Naive thymus-derived CD4-positive, alpha-beta T cell (primary cell): Measurements from ENCODE around the gene GJB5. TPM values are rescaled to one million over a fixed set of nuclear protein-coding genes. Genes with fewer than 3 reads are reported as not detected.

Source experiments
- ATAC-seq: fragments of 150-1000 bp; cut with Tn5 transposase; 2 replicates; pipeline ENCODE4 v1.10.0; 2021; ENCODE audit warnings: mild to moderate bottlenecking, moderate library complexity
- CTCF ChIA-PET: fragments of 350-600 bp; sonication (Branson Sonifier 250); formaldehyde crosslinking; loops from one replicate; lab custom pipeline; 2021; ENCODE audit warnings: antibody characterized with exemption; lab: Charles Lee
- POLR2A ChIA-PET: fragments of 350-600 bp; sonication (Branson Sonifier 250); formaldehyde crosslinking; loops from one replicate; lab custom pipeline; 2021; ENCODE audit warnings: antibody characterized with exemption, inconsistent platforms; lab: Charles Lee
- DNase-seq, 9 donors: peaks; one replicate each; pipeline versions ENCODE4 v3.0.0 to v3.0.0-alpha.2; 2020 to 2022; ENCODE audit warnings: mixed read lengths in 1 of 9
- H3K27ac ChIP-seq: one replicate; pipeline ENCODE4 v1.7.0; 2013; ENCODE audit warnings: mild to moderate bottlenecking, low read depth, low read length, moderate library complexity
- H3K27me3 ChIP-seq, 2 donors: one replicate each; pipeline ENCODE4 v1.7.0; 2013; ENCODE audit warnings: low read length in 2 of 2, mild to moderate bottlenecking in 2 of 2, moderate library complexity in 2 of 2; ENCODE audit not compliant: control insufficient read depth in 2 of 2, insufficient read depth in 2 of 2
- H3K36me3 ChIP-seq, 3 experiments: 1 replicate in 2 of 3; 2 replicates in 1 of 3; pipeline ENCODE4 v1.7.0; 2013; ENCODE audit warnings: low read length in 3 of 3, mild to moderate bottlenecking in 3 of 3, moderate library complexity in 1 of 3; ENCODE audit not compliant: insufficient read depth in 3 of 3, control insufficient read depth in 2 of 3
- H3K4me1 ChIP-seq, 2 donors: one replicate each; pipeline ENCODE4 v1.7.0; 2013; ENCODE audit warnings: low read length in 2 of 2, mild to moderate bottlenecking in 2 of 2, moderate library complexity in 1 of 2; ENCODE audit not compliant: control insufficient read depth in 2 of 2, insufficient read depth in 2 of 2
- H3K4me3 ChIP-seq: 2 replicates; pipeline ENCODE4 v1.7.0; 2013; ENCODE audit warnings: mild to moderate bottlenecking, low read length
- H3K9me3 ChIP-seq, 3 experiments: 1 replicate in 2 of 3; 2 replicates in 1 of 3; pipeline ENCODE4 v1.7.0; 2013; ENCODE audit warnings: low read length in 3 of 3; ENCODE audit not compliant: control insufficient read depth in 2 of 3
- H3K27ac Mint-ChIP-seq, 9 donors: one replicate each; pipeline ENCODE4 v1.8.0; 2020 to 2022; ENCODE audit warnings: mixed read lengths in 9 of 9, mild to moderate bottlenecking in 8 of 9, moderate library complexity in 5 of 9, inconsistent platforms in 2 of 9
- H3K27me3 Mint-ChIP-seq, 5 donors: one replicate each; pipeline ENCODE4 v1.8.0; 2021 to 2022; ENCODE audit warnings: mixed read lengths in 5 of 5, mild to moderate bottlenecking in 1 of 5
- H3K36me3 Mint-ChIP-seq, 5 donors: one replicate each; pipeline ENCODE4 v1.8.0; 2020 to 2022; ENCODE audit warnings: mixed read lengths in 5 of 5, mild to moderate bottlenecking in 3 of 5, inconsistent platforms in 1 of 5
- H3K4me1 Mint-ChIP-seq, 7 donors: one replicate each; pipeline ENCODE4 v1.8.0; 2020 to 2022; ENCODE audit warnings: mixed read lengths in 7 of 7, mild to moderate bottlenecking in 3 of 7, inconsistent platforms in 1 of 7
- H3K4me3 Mint-ChIP-seq, 10 donors: one replicate each; pipeline ENCODE4 v1.8.0; 2020 to 2022; ENCODE audit warnings: mild to moderate bottlenecking in 10 of 10, mixed read lengths in 10 of 10, moderate library complexity in 6 of 10, inconsistent platforms in 2 of 10
- H3K9me3 Mint-ChIP-seq, 11 donors: one replicate each; pipeline ENCODE4 v1.8.0; 2020 to 2022; ENCODE audit warnings: mixed read lengths in 11 of 11, mild to moderate bottlenecking in 4 of 11, inconsistent platforms in 1 of 11, moderate library complexity in 1 of 11
- intact Hi-C, 2 donors: fragments of 100-400 bp; cut with micrococcal nuclease; formaldehyde crosslinking; loops; one replicate each; pipeline ENCODE4 v1.15.1; 2023
- polyA plus RNA-seq, 2 donors: library from polyadenylated mRNA; unstranded; fragments of 300-500 nt; fragmentation: Illumina TruSeq; gene quantifications; one replicate each; pipeline ENCODE4 v1.2.3, GENCODE V29; 2021
- total RNA-seq, 6 experiments: library from RNA in 5 of 6; stranded (reverse) in 5 of 6; gene quantifications; 1 replicate in 5 of 6; 2 replicates in 1 of 6; pipeline ENCODE4 v1.2.3 and lab custom pipeline; 2021 to 2026

Gene GJB5
- total and polyA plus RNA-seq, 7 experiments from 2014 or later = not detected

GRCh38 chr1:34778381-34778780, 23.5 kb downstream of the GJB5 start:
- H3K27me3 ChIP-seq = no peaks in the 10 kb centered on the region
- H3K9me3 Mint-ChIP-seq = no peaks in the 10 kb centered on the region

GRCh38 chr1:34779005-34779404, 24.2 kb downstream of the GJB5 start:
- no peak overlapping the region for H3K4me3 Mint-ChIP-seq
- H3K27me3 Mint-ChIP-seq = peaks cover 44 to 52% (median 52%) of the 10 kb centered on the region in 5 donors
- no peak overlapping the region for H3K4me3 ChIP-seq
- no peak overlapping the region for H3K27ac ChIP-seq
- ATAC-seq (no peak), DNase-seq (no peak)
- no peak overlapping the region for H3K27ac Mint-ChIP-seq
- H3K9me3 Mint-ChIP-seq = no peaks in the 10 kb centered on the region
- no peaks in the 10 kb centered on the region for H3K36me3 ChIP-seq
- no peaks in the 10 kb centered on the region for H3K27me3 ChIP-seq
- no peaks in the 10 kb centered on the region for H3K4me1 ChIP-seq
- ChIA-PET CTCF (no interaction called here), POLR2A (no interaction called here)
- H3K4me1 Mint-ChIP-seq = peaks cover 0 to 4% (median 0%) of the 10 kb centered on the region in 7 donors
- H3K36me3 Mint-ChIP-seq = no peaks in the 10 kb centered on the region
- H3K9me3 ChIP-seq = no peaks in the 10 kb centered on the region
- intact Hi-C loops = no loop called here

More at GRCh38 chr1:34778381-34778780, 23.5 kb downstream of the GJB5 start:
- Mint-ChIP-seq H3K27me3 (peaks cover 42 to 50% (median 48%) of the 10 kb centered on the region in 5 donors), H3K27ac (no peak overlapping the region), H3K4me3 (no peak overlapping the region), H3K36me3 (no peaks in the 10 kb centered on the region), H3K4me1 (peaks cover 0 to 4% (median 0%) of the 10 kb centered on the region in 7 donors)
- Histone ChIP-seq H3K36me3 (no peaks in the 10 kb centered on the region), H3K4me1 (no peaks in the 10 kb centered on the region), H3K4me3 (no peak overlapping the region), H3K27ac (no peak overlapping the region), H3K9me3 (no peaks in the 10 kb centered on the region)
- POLR2A ChIA-PET = no interaction called here
- CTCF ChIA-PET = no interaction called here
- ATAC-seq (no peak), DNase-seq (no peak)
- intact Hi-C loops = no loop called here

- POLR2A ChIA-PET = no interaction called here
- H3K4me1 Mint-ChIP-seq = peaks cover 0 to 4% (median 0%) of the 10 kb centered on the region in 7 donors
- H3K4me3 Mint-ChIP-seq = peak overlapping the region in 1 of 10 donors; percentile 27
- no peak overlapping the region for H3K27ac Mint-ChIP-seq
- no peaks in the 10 kb centered on the region for H3K27me3 ChIP-seq
- peaks cover 46 to 57% (median 52%) of the 10 kb centered on the region in 5 donors for H3K27me3 Mint-ChIP-seq
- no peaks in the 10 kb centered on the region for H3K9me3 Mint-ChIP-seq
- H3K36me3 Mint-ChIP-seq = no peaks in the 10 kb centered on the region
- ATAC-seq = no peak
- no peaks in the 10 kb centered on the region for H3K36me3 ChIP-seq
- H3K4me1 ChIP-seq = no peaks in the 10 kb centered on the region
- H3K27ac ChIP-seq = no peak overlapping the region
- CTCF ChIA-PET = no interaction called here
- intact Hi-C loops = no loop called here
- H3K4me3 ChIP-seq = no peak overlapping the region
- H3K9me3 ChIP-seq = no peaks in the 10 kb centered on the region
- DNase-seq = no peak
These were observed 24.7 kb downstream of the GJB5 start for GRCh38 chr1:34779526-34779925.

GRCh38 chr1:34779962-34780361, 25.1 kb downstream of the GJB5 start:
- ATAC-seq = no peak
- no peaks in the 10 kb centered on the region for H3K9me3 ChIP-seq
- H3K4me1 Mint-ChIP-seq = peaks cover 0 to 4% (median 0%) of the 10 kb centered on the region in 7 donors
- peaks cover 47 to 61% (median 52%) of the 10 kb centered on the region in 5 donors for H3K27me3 Mint-ChIP-seq
- no peak overlapping the region for H3K27ac ChIP-seq
- no peak overlapping the region for H3K4me3 ChIP-seq
- H3K27ac Mint-ChIP-seq = no peak overlapping the region
- intact Hi-C loops = no loop called here
- H3K36me3 Mint-ChIP-seq = no peaks in the 10 kb centered on the region
- no peaks in the 10 kb centered on the region for H3K9me3 Mint-ChIP-seq
- no peaks in the 10 kb centered on the region for H3K36me3 ChIP-seq
- DNase-seq = no peak
- ChIA-PET CTCF (no interaction called here), POLR2A (no interaction called here)
- H3K4me1 ChIP-seq = no peaks in the 10 kb centered on the region
- H3K27me3 ChIP-seq = no peaks in the 10 kb centered on the region
- peak overlapping the region in 1 of 10 donors; percentile 45 for H3K4me3 Mint-ChIP-seq

GRCh38 chr1:34780528-34780927, 25.7 kb downstream of the GJB5 start:
- Histone ChIP-seq H3K4me1 (no peaks in the 10 kb centered on the region), H3K27me3 (no peaks in the 10 kb centered on the region), H3K9me3 (no peaks in the 10 kb centered on the region), H3K27ac (no peak overlapping the region), H3K36me3 (no peaks in the 10 kb centered on the region), H3K4me3 (no peak overlapping the region)
- ATAC-seq = no peak
- Mint-ChIP-seq H3K36me3 (no peaks in the 10 kb centered on the region), H3K27me3 (peaks cover 49 to 65% (median 54%) of the 10 kb centered on the region in 5 donors), H3K4me1 (peaks cover 0 to 4% (median 0%) of the 10 kb centered on the region in 7 donors), H3K4me3 (peak overlapping the region in 4 of 10 donors; percentile 26 to 62 (median 42)), H3K9me3 (no peaks in the 10 kb centered on the region), H3K27ac (no peak overlapping the region)
- ChIA-PET POLR2A (no interaction called here), CTCF (no interaction called here)
- no peak for DNase-seq
- intact Hi-C loops = no loop called here

GRCh38 chr1:34781071-34781843, 26.4 kb downstream of the GJB5 start, which contains the start of gene GJB3:
TSS of gene GJB3 (plus strand) at chr1:34781214. CDS start at chr1:34784763, 3,549 bp downstream.
- H3K4me1 ChIP-seq = no peaks in the 10 kb centered on the region
- H3K4me3 ChIP-seq = peak within 1 kb of the TSS; percentile 6
- H3K9me3 ChIP-seq = no peaks in the 10 kb centered on the region
- H3K27me3 ChIP-seq = no peaks in the 10 kb centered on the region
- ChIA-PET CTCF (no interaction called here), POLR2A (no interaction called here)
- Mint-ChIP-seq H3K4me1 (peaks cover 0 to 6% (median 0%) of the 10 kb centered on the region in 7 donors), H3K27me3 (peaks cover 49 to 68% (median 55%) of the 10 kb centered on the region in 5 donors), H3K36me3 (no peaks in the 10 kb centered on the region), H3K9me3 (no peaks in the 10 kb centered on the region), H3K27ac (no peak within 1 kb of the TSS), H3K4me3 (peak within 1 kb of the TSS in 7 of 10 donors; percentile 21 to 66 (median 51))
- DNase-seq (peak in 1 of 9 donors; percentile 29), ATAC-seq (no peak)
- H3K27ac ChIP-seq = no peak within 1 kb of the TSS
- no peaks in the 10 kb centered on the region for H3K36me3 ChIP-seq
- intact Hi-C loops = no loop called here
